GM19351 (cell line): ENCODE measurements around the gene MICAL3.
"Not testable (repeated sequence)": the region's sequence is repeated elsewhere in the genome, so short reads cannot be mapped to it uniquely, and the experiment has no call there.

Experiments used
- ATAC-seq: cut with Tn5 transposase; IDR thresholded peaks from one replicate; pipeline ENCODE4 v1.9.1; 2021; ENCODE audit warnings: mild to moderate bottlenecking, moderate library complexity; ENCODE audit not compliant: unreplicated experiment

The MICAL3 gene

DNA sequence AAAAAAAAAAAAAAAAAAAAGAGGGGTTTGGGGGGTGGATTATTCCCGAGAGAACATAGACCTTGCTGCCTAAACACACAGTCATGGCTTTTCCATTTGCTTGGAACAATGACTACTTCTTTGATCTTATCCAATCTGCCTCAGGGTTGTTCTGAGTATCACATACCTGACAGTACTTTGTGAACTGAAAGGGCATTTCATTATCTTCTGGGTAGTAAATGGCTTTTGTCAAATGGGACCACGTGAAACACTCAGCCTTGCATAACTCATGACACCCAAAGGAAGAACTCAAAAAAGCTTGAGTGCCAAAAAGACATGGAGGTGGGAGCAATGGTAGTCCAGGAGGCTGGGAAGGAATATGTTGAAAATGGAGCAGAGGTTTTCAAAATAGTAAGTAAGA is 126.9 kb downstream of the MICAL3 start:
- ATAC-seq = no peak

- ATAC-seq = no peak
Observed at GRCh38 chr22:17896586-17896985, 127.8 kb downstream of the MICAL3 start.

GRCh38 chr22:17893900-17894535 is 130.3 kb downstream of the MICAL3 start:
- no peak for ATAC-seq

GRCh38 chr22:17892376-17892775 is 132.0 kb downstream of the MICAL3 start:
- ATAC-seq = no peak

- ATAC-seq = no peak
Observed at GRCh38 chr22:17891481-17892167, 132.7 kb downstream of the MICAL3 start.

DNA sequence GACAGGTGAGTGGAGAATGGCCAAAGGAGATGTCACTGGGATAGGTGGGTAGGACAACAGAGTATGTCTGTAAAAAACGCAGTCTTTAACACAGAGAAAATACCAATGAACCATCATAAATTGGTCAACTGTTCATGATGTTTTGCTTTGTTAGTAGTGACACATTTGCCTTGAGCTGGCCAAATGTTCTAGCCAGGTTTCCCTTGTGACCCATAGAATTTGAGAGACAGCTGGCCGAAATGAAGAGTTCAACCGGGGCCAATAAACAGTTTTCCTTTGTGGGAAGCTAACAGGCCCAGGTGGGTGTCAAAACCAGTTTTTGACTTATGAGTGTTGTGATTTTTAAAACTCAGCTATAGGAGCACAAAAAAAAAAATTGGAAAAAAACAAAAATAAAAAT is 133.5 kb downstream of the MICAL3 start:
- no peak for ATAC-seq

- no peak for ATAC-seq
Observed at GRCh38 chr22:17890245-17890671, 134.1 kb downstream of the MICAL3 start.

DNA sequence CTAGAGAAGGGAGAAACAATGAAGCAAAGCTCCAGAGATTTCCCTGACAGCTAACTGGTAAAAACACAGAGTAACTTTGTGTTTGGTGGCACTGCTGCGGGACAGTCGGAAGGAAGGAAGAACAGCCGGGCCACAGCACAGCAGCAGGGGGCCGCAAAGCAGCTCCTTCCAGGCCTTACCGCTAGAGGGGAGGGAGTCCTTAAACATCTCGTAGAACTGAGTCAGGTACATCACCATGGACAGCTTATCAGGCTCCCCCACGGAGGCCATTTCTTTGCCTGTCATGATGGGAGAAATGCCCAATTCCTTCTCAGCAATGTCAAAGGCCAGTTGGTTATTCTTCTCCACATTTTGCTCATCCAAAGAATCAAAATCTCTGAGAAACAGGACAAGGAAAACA is 135.5 kb downstream of the MICAL3 start:
- no peak for ATAC-seq

DNA sequence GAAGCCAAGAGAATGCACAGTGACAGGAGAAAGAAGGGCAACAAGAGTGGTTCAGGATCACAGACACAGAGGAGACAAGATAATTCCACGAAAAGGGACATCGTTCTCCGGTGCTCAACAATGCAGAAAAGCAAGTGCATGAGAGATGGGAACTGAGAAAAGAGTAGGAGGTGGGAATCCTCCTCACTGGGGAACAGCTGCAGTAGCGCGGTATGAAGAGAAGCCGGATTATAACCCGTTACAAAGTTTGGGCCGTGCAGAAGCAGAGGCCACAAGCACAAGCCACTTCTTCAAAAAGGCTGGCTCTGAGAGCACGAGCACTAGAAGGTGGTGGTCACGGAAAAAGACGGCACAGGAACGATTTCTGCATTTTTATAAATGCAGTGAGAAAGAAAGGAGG is 135.9 kb downstream of the MICAL3 start:
- no peak for ATAC-seq

GRCh38 chr22:17884893-17885292 is 139.5 kb downstream of the MICAL3 start:
- ATAC-seq = no peak

- no peak for ATAC-seq
Observed at GRCh38 chr22:17884084-17884483, 140.3 kb downstream of the MICAL3 start.

GRCh38 chr22:17883356-17883755 is 141.0 kb downstream of the MICAL3 start:
- ATAC-seq = no peak

- no peak for ATAC-seq
Observed at GRCh38 chr22:17882727-17883126, 141.6 kb downstream of the MICAL3 start.

DNA sequence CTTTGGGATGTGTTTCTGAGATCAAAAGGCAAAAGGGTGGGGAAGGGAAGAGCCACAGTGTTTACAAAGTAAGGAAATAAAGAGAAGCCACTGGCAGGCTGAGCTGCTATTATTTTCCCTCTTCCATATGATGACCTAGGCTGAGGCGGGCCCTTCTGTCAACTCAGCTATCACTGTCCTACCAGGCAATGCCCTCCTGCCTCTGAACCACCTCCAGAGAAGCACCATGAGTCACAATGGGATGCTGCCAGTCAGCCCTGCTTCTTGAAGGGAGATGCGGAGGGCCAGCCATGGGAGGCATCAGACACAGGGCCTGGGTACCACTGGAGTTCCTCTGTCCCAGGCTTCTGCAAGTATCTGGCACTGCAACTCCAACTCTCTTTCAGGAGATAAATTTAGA is 142.2 kb downstream of the MICAL3 start:
- no peak for ATAC-seq

DNA sequence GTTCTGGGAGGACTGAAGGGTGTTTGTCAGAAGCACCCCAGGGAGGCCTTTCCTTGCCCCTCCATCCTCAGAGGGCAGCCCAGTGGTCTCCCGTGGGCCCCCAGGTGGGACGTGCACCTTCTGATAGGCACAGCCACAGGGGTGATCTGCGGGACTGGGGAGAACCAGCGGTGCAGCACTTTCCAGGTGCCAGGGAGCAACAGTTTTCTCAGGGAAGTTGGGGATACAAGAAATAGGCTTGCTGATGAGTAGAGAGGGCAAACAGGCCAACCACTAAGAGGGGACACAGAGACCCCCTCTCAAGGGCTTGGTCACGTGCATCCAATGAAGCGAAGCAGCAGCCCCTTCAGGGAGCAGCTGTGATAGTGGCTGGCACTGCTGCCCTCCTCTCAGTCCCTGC is 143.0 kb downstream of the MICAL3 start:
- ATAC-seq = no peak

- ATAC-seq = no peak
Observed at GRCh38 chr22:17880468-17880867, 143.9 kb downstream of the MICAL3 start.

DNA sequence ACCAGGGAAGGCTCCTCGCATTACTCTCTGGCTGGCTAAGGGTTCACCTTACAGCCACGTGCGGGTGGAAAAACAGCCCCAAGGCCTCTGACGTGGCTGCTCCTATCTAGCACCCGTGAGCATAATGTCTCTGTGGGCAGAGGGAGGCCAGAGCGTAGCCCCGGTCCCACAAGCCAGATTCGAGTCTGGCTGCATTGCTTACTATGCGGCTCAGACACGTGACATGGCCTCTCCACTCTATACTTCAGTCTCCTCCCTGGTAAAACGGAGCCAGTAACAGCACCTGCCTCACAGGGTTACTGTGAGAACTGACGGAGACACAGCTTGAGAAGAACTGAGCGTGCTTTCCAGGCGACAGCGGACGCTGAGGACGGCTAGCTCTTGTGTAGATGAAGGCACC is 144.3 kb downstream of the MICAL3 start:
- no peak for ATAC-seq

GRCh38 chr22:17878941-17879340 is 145.4 kb downstream of the MICAL3 start:
- ATAC-seq = no peak

GRCh38 chr22:17878186-17878694 is 146.1 kb downstream of the MICAL3 start:
- no peak for ATAC-seq

DNA sequence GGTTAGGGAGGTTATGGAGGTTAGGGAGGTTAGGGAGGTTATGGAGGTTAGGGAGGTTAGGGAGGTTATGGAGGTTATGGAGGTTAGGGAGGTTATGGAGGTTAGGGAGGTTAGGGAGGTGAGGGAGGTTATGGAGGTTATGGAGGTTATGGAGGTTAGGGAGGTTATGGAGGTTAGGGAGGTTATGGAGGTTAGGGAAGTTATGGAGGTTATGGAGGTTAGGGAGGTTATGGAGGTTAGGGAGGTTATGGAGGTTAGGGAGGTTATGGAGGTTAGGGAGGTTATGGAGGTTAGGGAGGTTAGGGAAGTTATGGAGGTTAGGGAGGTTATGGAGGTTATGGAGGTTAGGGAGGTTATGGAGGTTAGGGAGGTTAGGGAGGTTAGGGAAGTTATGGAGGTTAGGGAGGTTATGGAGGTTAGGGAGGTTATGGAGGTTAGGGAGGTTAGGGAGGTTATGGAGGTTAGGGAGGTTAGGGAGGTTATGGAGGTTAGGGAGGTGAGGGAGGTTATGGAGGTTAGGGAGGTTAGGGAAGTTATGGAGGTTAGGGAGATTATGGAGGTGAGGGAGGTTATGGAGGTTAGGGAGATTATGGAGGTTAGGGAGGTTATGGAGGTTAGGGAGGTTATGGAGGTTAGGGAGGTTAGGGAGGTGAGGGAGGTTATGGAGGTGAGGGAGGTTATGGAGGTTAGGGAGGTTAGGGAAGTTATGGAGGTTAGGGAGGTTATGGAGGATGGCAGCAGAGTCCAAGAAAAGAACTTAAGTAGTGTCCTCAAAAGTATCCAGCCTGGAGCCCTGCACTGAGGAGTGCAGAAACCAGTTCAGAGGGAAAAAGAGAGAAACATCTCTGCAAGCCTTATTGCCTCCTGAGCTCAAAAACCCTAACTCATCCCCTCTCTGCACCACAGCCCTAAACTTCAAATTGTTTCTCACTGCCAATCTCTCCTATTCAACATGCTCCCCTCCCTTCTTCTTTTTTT is 147.2 kb downstream of the MICAL3 start:
- not testable (repeated sequence) for ATAC-seq

GRCh38 chr22:17876306-17876831 is 148.0 kb downstream of the MICAL3 start:
- ATAC-seq = no peak
